HG03159 (cell line): ENCODE data around the gene RPS6KA2.
"Not testable (repeated sequence)": the region's sequence is repeated elsewhere in the genome, so short reads cannot be mapped to it uniquely, and the experiment has no call there.

ENCODE experiments used
- ATAC-seq: cut with Tn5 transposase; IDR thresholded peaks from one replicate; pipeline ENCODE4 v1.9.1; 2021; ENCODE audit warnings: mild to moderate bottlenecking, moderate library complexity; ENCODE audit not compliant: unreplicated experiment

The RPS6KA2 gene

DNA sequence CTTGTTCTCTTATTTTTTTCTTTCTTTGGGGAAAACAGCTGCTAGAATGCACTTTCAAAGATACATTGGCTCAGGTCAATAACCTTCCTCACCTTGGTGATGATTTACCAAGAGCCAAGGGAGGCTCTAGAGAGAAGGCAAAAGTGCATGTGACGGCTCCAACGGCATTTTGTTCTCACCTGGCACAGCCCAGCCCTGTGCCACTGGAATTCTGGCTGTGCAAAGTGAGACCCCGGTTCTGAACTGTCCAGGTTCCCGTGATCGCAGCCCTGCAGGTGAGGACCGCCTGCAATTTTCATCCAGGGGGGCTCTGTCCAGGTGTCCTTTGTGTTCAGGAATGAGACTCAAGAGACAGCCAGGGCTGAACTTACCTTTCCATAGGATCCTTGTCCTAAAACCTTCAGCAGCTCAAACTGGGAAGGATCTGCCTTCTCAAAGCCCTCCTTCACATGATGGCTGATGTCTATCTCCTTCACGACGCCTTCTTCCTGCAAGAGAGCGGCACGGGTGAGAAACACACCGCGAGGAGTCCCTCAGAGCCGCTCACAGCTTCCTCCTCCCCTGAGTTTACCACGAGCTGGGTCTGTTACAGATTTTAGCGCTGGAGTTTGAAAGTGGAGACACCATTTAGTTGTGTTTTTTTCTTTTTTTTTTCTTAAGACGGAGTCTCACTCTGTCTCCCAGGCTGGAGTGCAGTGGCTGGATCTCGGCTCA, 88.6 kb downstream of the RPS6KA2 start:
- ATAC-seq, result no peak

DNA sequence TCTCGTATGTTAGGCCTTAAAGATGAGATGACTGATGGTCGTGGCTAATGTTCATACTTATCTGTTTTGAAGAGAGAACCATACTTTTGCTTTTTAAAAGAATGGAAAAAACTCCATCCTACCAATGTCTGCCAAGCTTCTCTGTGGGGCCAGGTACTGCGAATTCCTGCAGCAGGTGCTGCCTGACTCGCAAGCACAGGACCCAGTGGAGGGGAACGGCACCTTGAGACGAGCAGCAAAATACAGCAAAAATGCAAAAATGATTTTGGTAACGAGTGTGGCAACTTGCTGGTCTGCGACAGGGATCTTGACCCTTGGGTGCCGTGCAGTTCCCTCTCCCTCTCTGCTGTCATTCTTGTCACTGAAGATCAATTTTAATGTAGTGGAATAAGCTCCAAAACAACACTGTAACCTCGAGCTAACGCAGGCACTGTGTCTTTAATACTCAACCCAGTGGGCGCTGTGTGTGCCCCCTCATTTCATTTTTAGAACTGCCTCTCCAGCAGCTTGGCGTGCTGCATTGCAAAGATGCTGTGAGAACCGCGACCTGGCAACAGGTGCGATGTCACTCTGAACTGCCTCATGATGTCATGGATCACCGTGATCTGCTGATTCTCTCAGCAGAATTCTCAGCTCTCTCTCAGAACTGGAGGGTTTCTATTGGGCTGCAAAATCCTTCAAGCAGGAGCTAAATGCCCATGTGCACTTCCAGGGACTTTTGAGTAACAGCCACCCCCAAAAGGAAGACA, 92.2 kb downstream of the RPS6KA2 start:
- no peak for ATAC-seq

DNA sequence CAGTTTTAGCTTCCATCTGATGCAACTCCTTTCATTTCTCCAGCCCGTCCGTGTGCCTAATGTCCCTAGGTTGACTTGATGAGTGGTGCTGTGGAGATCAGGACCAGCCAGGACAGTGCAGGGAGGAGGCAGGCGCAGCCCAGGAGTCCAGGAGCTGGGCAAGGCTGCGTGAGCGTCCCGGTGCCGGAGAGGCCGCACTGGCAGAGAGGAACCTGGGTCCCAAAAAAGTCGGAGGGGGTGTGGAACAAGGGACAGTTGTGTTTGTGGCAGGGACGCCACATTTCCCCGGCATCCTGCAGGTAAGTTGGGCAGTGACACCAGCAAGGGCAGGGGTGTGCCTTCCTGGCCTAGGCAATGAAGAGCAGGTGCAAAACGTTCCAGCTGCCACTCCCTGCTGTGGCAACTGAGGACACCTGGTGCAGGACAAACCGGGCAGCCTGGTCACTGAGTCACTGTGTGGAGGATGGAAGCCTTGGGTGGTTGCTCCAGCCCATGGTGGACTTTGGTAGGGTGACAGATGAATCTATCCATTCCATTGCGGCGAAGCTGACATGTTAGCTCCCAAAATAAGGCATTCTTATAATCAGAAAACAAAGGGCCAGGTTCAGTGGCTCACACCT, 93.7 kb downstream of the RPS6KA2 start:
- no peak for ATAC-seq

DNA sequence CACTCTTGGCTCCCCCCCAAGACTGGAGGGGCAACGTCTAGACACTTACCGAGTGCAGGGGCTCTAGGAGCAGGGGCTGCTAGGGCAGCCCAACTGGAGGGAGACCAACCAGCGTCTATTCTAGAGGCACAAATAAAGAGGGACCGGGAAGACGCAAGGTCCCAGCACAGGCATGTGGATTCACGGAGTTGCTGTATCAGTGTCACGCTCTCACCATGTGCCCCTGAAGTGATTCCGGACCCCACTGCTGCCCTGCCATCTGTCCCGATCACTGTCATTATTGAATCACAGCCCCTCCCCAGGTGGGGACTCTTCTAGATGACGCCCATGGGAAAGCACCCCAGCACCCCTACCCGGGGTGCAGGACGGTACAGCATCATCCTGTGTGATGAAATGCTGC, 94.7 kb downstream of the RPS6KA2 start:
- ATAC-seq, result no peak

DNA sequence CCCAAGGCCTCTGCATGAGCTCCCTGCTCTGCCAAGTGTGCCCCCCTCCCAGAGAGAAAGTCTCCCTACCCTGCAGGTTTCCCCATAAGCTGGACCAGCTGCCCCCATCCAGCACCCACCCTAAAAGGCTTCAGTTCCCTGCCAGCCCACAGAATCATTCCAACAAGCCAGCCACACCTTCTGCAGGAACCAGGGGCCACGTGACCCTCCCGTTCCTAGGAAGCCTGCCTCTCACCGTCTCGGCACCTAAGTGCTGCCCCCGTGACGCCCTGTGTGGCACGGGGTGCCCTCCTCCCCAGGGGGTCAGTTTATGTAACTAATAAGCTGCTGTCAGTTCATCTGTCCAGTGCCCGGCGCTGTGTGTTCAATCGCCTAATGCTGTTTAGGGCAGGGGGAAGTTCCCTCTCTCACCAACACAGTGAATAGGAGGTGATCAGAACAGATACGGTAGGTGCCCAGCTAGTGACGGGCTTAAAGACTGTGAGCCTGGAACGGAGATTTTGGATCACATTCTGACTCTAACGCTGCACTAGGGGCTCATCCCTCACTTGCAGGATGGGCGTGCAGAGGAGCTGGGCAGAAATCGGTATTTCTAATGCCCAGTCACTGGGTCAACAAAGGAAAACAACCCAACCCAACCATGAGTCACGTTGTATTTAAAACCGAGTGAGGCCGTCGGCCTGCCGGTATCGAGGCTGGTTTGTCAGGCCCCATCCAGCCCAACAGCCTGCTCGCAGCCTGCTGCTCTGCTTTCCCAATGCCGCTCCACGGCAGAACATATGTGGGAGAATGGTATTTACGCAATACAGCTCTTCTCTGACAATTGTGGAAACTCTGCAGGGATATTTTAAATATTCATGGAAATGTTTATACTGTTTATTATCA, 96.6 kb downstream of the RPS6KA2 start:
- no peak for ATAC-seq

DNA sequence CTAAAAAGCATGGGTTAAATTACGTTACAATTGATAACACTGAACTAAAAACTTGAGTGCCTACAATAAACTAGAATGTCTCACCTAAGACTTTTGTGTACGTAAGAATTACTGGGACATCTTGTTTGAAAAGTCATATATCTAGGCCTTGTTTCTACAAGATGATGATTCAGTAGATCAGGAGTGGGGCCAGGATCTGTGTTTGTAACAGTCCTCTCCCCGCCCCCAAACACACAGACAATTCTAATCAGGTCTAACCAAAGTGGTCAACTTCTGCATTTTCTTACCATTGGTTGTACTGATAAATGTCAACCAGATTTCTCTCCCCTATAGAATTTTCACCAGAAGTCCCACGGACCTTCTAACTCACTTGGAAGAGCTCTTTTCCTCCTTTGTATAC, 97.5 kb downstream of the RPS6KA2 start:
- no peak for ATAC-seq

DNA sequence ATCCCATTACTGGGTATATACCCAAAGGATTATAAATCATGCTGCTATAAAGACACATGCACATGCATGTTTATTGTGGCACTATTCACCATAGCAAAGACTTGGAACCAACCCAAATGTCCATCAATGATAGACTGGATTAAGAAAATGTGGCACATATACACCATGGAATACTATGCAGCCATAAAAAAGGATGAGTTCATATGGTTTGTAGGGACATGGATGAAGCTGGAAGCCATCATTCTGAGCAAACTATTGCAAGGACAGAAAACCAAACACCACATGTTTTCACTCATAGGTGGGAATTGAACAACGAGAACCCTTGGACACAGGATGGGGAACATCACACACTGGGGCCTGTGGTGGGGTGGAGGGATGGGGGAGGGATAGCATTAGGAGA, 98.0 kb downstream of the RPS6KA2 start:
- not testable (repeated sequence) for ATAC-seq

DNA sequence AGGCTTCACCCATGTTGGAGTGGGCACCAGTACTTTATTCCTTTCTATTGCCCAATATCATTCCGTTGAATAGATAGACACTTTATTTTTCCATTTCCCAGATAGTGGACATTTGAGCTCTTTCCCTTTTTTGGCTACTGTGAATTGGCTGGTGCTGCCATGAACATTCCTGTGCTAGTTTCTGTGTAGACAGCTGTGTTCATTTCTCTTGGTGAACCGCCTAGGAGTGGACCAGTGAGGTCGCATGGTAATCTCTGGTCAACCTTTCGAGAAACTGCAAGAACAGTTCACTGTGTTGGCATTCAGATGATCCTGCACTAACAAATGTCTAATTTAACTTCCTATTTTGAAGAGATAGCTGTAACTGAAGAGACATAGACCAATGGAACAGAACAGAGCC, 99.2 kb downstream of the RPS6KA2 start:
- no peak for ATAC-seq

DNA sequence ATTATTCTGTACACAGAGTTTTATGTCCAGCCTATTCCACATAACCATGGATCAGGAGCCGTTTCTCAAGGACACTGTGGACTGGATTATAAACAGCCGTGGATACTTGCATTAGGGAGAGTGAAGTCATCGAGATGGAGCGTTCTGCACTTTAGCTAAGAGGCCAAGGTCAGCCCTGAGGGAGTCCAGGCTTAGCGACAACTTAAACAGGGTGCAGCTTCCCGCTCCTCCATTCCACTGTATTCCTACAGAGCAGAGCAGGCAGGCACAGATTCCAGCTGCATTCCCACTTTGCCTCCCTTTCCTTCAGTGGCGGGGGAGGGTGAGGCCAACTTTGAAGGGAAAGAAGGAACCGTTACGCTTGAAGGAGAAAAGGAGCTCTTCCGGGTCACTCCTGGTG, 100.1 kb downstream of the RPS6KA2 start:
- ATAC-seq, result no peak

DNA sequence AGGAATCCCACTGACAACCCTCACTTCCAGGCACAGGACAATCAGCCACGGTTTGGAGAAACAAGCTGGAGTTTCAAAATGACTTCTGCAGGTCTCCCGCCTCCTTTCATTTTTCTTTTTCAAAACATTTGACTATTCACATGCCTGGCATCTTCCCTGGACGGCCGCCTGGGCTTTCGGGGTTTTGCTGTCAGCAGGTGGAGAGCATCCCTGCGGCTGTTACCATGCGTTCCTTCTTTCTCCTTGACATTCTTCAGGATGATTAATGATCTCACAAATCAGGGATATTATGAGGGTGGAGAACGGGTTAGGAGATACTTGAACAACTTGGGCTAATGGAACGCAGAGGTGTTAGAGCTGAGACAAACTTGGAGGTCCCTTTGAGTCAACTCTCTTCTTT, 101.5 kb downstream of the RPS6KA2 start:
- no peak for ATAC-seq

DNA sequence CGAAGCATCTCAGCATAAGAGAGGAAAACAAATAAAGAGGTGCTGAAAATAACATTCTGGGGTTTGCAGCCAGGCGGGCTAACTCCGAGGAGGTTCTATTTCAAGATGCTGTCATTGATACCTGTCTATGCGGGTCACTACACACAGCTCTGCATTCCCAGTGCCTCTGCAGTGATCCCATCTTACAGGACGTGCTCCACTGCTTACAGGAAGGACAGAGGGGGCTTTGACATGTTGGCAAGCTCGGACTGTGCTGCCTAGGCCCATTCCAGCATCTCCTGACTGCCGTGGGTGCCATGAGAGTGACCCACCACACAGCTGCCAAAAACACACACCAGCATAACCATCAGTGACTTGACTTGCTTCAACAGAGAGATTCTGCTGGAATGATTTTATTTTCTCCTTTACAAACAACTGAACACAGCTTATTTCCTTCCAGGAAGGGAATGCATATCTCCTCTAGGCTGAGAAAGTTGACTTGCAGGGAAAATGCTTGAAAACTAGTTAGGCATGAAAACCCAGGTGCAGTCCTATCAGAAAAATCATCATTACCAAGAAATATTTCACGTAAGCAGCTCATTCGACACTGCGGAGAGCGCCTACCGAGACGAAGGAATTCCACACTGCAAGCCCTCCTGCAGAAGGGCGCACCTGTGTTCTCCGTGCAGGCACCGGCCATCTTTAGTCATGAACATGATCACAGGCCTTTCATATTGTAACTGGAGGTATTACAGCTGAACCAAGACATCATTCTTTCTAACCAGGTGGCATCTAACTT, 103.1 kb downstream of the RPS6KA2 start:
- no peak for ATAC-seq

DNA sequence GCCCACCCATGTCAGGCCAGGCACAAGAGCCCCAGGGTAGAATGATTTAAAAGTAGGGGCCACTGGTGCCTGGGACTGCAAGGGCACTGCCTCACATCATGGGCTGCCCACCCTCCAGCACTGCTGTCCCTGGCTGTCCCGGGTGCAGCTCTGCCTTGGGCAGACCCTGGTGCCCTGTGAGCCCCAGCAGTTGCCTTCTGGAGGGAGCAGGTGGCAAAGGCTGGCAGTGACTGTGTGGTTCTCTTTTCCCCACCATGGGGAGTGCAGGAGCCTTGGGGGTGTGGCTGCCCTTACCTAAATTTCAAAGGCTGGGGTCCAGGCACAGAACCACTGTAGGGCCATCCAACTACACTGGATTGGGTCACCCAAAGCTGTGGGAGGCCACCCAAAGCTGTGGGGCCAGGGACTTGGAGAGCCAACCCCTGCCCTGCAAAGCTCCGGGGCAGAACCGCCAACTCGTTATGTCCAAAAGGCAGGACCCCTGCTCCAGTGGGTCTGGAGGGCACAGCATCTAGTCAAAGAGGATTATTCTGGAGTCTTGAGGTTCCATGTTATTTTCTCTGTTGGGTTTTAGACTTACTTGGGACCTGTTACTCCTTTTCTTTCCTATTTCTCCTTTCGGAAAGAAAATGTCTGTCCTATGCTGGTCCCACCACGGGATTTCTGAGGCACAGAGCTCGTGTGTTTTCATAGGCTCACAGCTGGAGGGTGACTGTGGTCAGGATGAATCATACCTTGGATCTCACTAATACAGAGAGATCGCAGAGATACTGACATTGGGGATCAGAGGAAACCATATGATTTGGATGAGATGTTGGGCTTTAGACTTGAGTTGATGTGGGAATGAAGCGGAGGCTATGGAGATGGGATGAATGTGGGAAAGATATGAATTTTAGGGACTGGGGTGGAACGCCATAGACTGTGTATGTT, 105.9 kb downstream of the RPS6KA2 start:
- ATAC-seq, result no peak

DNA sequence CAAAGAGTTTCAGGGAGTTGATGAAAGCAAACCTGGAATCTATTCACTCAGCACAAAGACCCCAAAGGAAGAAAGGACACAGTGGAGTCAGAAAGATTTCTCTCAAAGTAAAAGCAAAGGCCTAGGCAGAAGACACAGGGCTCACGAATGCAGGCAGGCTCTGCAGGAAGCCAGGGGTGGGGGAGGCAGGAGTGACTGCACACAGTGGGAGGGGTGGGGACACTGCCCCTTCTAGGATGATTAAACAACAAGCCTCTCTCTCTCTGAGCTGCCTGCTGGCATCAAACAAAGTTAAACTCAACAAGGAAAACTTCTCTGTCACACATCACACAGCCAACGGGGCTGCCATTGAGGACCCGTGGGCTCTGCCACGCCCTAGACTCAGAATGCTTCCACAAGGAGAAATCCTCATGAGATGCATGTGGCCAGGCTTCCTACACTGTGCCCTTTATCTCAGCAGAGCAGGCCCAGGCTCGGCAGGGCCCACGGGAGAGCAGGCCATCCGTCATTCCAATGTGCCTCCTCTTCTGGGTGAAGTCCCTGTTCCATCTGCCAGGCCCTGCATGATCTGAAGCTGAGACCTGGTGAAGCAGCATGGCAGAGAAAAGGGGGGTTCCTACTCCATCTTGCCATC, 110.7 kb downstream of the RPS6KA2 start:
- ATAC-seq, result no peak

DNA sequence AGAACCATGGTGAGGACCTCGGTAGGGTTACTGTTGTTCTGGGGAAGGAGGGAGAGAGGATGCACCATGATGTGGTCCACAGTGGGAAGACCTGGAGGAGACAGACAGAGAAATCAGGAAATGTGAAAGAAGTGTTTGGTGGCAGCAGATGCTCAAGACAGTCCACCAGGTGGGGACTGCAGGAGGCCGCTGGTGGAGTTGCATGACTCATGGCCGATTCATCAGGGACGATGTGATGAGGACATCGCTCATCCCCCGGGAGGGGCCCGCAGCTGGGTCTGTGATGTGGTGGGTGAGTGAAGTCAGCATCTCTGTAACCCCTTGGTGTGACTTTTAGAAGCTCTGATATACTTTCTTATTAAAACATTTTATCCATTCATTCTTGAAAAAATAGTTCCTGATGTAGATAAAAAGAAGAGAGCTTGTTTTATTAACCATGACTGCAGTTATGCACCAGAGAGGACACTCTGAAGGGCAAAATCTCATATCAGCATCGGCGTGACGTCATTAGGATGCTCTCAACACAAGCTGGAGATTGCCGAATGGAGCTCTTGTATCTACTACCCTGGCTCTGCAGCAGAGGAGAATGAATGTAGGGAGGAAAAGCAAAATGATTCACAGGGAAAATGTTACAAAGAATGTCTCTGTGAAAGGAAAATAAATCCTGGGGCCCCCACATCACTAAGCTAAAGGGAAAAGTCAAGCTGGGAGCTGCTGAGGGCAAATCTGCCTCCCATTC, 111.8 kb downstream of the RPS6KA2 start:
- ATAC-seq, result no peak

DNA sequence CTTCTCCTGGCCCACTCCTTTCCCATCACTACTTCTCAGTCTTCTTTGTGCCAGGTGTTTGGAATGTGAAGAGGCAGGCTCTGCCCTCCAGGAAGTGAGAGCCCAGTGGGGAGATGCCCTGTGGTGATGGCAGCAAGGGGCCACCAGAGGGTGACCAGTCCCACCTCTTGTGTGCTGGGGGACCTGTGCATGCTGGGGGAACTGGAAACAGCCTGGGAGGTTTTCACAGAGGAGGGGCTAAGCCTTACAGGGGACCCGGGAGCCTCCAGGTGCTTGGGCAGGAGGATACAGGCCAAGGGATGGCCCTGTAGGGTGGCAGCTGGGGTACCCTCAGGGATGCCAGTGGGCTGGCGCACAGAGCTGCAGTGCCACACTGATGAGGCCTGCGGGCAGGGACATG, 112.9 kb downstream of the RPS6KA2 start:
- no peak for ATAC-seq

DNA sequence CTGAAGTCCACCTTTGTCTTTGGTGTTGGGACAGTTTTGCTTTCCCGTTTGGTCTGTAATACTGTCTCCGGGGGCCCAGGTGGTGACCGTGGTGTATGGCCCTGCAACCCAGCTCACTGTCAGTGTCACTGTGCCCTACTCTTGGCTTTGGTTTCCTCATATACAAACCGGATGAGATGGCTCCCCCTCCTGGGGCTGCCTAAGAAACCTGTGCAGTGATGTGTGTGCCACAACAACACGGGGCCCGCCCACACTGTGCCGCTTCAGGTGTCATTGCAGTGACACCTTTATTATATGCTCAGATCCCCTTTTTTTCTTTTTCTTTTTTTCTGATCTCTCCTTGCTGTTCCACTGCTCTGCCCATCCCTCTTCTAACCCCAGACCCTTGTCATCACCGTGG, 114.5 kb downstream of the RPS6KA2 start:
- peak; percentile 98 for ATAC-seq

DNA sequence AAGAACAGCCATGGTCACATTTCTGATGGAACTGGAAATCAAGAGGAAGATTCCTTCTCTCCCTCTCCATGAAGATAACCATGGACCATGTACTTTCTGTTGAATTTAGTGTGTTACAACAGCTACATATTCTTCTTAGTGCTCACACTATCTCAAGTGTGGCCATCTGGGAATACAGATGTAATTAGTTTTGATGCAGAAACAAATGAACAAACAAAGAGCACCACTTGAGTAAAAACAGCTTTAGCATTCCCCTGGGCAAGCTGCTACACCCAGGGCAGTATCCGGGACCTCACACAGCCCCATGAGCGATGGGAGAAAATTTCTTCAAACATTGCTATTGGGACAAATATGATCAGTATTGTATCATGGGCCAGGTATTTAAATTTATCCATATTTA, 115.7 kb downstream of the RPS6KA2 start:
- ATAC-seq, result no peak

DNA sequence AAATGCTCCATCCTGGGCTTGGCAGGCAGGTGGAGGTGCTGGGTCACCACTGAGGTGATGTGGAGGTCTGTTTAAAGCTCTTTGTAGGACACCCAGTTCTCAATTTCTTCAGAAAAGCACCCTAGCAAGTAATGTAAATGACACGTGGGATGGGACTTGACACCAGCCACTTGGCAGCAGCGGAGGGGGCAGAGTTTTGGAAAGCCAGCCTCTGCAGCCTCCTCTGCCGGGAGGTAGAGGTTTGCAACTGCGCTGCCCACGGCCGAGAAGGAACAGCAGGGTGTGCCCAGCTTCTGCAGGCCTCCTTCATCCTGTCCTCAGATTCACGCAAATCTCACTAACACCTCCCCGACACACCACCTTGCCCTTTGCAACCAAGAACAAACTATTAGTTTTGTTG, 117.9 kb downstream of the RPS6KA2 start:
- no peak for ATAC-seq
